Neural cell (in vitro differentiated cells): ENCODE measurements around the gene FRZB.

ENCODE experiments used
- EP300 ChIP-seq: fragments of 450-650 bp; conservative IDR thresholded peaks from 2 replicates; pipeline ENCODE4 v1.6.1; 2014; ENCODE audit warnings: antibody characterized with exemption, mild to moderate bottlenecking, moderate library complexity; ENCODE audit not compliant: poor library complexity, severe bottlenecking
- EZH2 ChIP-seq: fragments of 200-600, 300-800 bp; shearing (Covaris generic), sonication (generic); IDR thresholded peaks from 2 replicates; pipeline ENCODE4 v1.6.1; 2014; ENCODE audit warnings: antibody characterized with exemption, low read length, borderline replicate concordance, mild to moderate bottlenecking; ENCODE audit not compliant: insufficient read depth, poor library complexity, severe bottlenecking
- MXI1 ChIP-seq: fragments of 450-650 bp; conservative IDR thresholded peaks from 2 replicates; pipeline ENCODE4 v1.6.1; 2014; ENCODE audit warnings: antibody characterized with exemption, mild to moderate bottlenecking; ENCODE audit not compliant: poor library complexity, severe bottlenecking
- POLR2AphosphoS5 ChIP-seq: IDR thresholded peaks from 2 replicates; pipeline ENCODE4 v1.6.1; 2012
- RAD21 ChIP-seq: fragments of 450-650 bp; conservative IDR thresholded peaks from 2 replicates; pipeline ENCODE4 v1.6.1; 2014; ENCODE audit warnings: antibody characterized with exemption, mild to moderate bottlenecking, moderate library complexity
- TAF1 ChIP-seq: IDR thresholded peaks from 2 replicates; pipeline ENCODE4 v1.6.1; 2012; ENCODE audit warnings: low read depth
- TF ChIP-seq, protein P1 (sequence below): fragments of 450-650 bp; IDR thresholded peaks from 2 replicates; pipeline ENCODE4 v1.5.1; 2014; ENCODE audit warnings: antibody characterized with exemption, mild to moderate bottlenecking, moderate library complexity; ENCODE audit not compliant: poor library complexity, severe bottlenecking
- TF ChIP-seq, protein P2 (sequence below): IDR thresholded peaks from 2 replicates; pipeline ENCODE4 v1.6.1; 2012; ENCODE audit warnings: borderline replicate concordance

DNA sequence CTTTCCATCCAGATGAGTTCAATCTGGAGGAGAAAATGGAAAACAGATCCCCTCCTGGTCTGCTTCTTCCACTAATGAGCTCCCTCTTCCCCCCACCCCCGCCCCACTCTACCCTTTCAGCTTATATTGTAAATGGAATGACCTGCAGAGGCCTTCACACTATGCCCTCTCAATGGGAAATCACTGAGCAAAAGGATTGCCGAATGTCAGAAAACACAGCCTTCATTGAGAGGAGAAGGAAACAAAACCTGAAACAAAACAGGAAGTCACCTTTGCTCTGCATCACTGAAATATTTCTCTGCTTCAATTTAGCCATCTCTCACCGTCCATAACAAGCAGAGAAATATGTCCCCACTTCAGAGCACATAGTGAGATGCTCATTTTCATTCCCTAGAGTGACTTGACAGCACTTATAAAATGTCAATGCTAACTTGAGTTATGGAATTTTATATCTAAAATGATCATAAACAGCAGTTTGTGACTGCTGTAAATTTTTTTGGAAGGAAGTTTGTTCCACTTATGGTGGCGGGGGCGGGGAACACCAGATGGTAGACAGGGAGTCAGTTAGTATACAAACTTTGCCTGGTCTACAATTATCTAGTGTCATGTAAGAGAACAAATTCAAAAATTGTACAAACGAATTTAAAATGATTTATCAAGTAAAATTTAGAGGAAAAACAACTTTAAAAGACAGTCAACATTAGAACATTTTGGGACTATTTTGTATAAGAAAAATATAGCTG, 1.8 kb upstream of the FRZB start:
- TF ChIP-seq, protein P1, sequence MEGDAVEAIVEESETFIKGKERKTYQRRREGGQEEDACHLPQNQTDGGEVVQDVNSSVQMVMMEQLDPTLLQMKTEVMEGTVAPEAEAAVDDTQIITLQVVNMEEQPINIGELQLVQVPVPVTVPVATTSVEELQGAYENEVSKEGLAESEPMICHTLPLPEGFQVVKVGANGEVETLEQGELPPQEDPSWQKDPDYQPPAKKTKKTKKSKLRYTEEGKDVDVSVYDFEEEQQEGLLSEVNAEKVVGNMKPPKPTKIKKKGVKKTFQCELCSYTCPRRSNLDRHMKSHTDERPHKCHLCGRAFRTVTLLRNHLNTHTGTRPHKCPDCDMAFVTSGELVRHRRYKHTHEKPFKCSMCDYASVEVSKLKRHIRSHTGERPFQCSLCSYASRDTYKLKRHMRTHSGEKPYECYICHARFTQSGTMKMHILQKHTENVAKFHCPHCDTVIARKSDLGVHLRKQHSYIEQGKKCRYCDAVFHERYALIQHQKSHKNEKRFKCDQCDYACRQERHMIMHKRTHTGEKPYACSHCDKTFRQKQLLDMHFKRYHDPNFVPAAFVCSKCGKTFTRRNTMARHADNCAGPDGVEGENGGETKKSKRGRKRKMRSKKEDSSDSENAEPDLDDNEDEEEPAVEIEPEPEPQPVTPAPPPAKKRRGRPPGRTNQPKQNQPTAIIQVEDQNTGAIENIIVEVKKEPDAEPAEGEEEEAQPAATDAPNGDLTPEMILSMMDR, result no peak
- TF ChIP-seq, protein P2, sequence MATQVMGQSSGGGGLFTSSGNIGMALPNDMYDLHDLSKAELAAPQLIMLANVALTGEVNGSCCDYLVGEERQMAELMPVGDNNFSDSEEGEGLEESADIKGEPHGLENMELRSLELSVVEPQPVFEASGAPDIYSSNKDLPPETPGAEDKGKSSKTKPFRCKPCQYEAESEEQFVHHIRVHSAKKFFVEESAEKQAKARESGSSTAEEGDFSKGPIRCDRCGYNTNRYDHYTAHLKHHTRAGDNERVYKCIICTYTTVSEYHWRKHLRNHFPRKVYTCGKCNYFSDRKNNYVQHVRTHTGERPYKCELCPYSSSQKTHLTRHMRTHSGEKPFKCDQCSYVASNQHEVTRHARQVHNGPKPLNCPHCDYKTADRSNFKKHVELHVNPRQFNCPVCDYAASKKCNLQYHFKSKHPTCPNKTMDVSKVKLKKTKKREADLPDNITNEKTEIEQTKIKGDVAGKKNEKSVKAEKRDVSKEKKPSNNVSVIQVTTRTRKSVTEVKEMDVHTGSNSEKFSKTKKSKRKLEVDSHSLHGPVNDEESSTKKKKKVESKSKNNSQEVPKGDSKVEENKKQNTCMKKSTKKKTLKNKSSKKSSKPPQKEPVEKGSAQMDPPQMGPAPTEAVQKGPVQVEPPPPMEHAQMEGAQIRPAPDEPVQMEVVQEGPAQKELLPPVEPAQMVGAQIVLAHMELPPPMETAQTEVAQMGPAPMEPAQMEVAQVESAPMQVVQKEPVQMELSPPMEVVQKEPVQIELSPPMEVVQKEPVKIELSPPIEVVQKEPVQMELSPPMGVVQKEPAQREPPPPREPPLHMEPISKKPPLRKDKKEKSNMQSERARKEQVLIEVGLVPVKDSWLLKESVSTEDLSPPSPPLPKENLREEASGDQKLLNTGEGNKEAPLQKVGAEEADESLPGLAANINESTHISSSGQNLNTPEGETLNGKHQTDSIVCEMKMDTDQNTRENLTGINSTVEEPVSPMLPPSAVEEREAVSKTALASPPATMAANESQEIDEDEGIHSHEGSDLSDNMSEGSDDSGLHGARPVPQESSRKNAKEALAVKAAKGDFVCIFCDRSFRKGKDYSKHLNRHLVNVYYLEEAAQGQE, result no peak
- TF ChIP-seq EZH2 (no peak), MXI1 (no peak), EP300 (no peak), RAD21 (no peak), POLR2AphosphoS5 (no peak), TAF1 (no peak)
